M059J (cell line): ENCODE results near the gene CD151. TPM values are rescaled to one million over a fixed set of nuclear protein-coding genes. Genes with fewer than 3 reads are reported as not detected.

Experiments used
- DNase-seq: peaks from one replicate; pipeline ENCODE4 v3.0.0-alpha.2; 2012; ENCODE audit warnings: low read depth
- total RNA-seq: library from RNA; depleted of rRNA; stranded (reverse); fragments of >200 nt; shearing (Covaris generic); gene quantifications from 2 replicates; pipeline ENCODE4 v1.2.3, GENCODE V29; 2014; rRNA removed

CD151 gene
- total RNA-seq, 1 experiment from 2014 or later, result 642 TPM

GRCh38 chr11:871472-871871 is 38.7 kb downstream of the CD151 start:
- DNase-seq, result no peak

DNA sequence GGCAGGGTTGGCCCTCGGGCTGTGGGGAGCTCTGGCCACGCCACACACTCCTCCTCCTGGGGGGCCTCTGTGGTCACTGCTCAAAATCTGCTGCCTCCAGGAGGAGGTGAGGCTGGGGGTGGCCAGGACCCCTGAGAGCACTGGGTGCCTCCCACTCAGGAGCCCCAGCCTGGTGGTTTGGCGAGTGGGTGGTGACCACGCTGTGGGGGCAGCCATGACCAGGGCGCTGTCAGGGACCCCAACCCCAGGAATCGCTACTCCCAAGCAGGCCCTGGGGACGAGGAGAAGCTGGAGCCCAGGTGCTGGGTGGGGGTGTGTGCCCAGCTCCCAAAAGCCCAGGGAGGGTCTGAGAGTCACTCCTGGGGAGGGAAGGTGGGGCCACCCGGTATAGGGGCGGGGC is 40.0 kb downstream of the CD151 start:
- no peak for DNase-seq

GRCh38 chr11:873706-874105 is 41.0 kb downstream of the CD151 start:
- DNase-seq, result no peak

DNA sequence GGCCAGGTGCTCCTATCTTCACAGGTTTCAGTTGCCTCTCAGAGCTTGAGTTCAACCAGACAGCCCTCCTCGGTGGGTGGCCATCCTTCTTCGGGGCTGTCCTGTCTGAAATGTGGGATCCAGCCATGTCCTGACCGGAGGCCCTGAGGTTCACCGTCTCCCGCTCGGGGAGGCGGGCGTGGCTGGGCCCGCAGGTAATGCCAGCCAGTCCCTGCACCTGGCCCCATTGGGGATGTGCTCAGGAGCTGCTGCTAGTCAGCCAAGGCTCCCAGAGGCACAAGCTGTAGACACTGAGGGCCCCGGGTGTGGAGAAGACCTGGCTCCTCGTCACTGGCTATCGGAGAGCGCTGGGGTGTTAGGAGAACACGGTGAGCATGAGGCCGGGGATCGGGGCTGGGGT is 42.5 kb downstream of the CD151 start:
- DNase-seq, result no peak

DNA sequence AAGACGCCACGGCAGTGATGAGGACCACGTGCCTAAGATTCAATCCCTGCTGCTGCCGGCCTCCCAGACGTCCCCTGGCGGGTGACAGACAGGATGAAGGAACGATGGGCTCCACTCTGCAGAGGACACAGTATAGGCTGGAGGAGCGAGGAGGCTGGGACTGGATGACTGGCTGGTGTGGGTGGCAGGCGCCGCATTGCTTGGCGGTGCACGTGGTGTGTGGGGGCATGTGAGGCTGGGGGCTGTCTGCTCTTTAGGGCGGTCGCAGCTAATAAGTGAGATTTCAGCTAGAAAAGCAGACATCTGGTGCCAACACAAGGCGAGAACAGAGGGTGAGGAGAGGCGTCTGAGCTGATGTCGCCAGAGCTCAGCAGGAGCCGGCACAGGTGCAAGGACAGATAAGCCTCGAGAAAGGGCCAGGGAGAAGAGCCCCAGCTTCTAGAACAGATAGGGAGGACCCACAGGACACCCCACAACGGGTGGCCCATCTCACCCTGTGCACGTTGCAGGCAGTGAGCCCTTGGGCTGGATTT is 43.1 kb downstream of the CD151 start:
- no peak for DNase-seq

GRCh38 chr11:876545-876944 is 43.8 kb downstream of the CD151 start:
- DNase-seq, result no peak

GRCh38 chr11:877565-877964 is 44.8 kb downstream of the CD151 start:
- DNase-seq, result no peak

DNA sequence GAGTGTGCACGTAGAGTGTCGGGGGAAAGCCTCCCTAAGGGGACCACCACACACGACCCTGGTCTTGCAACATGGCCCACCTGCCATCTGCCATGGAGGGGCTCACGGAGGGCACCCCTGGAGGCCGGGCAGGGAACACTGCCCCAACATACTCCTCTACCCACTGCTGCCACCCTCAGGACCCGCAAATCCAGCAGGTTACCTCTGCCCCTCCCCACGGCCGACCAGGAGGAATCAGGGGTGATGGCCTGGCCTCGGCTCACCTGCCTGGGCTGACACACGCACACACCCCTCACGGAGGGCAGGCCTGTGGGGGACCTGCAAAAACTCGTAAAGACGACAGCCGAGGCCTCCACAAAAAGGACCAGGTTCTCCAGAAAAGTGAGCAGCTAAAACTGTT is 47.7 kb downstream of the CD151 start:
- no peak for DNase-seq

DNA sequence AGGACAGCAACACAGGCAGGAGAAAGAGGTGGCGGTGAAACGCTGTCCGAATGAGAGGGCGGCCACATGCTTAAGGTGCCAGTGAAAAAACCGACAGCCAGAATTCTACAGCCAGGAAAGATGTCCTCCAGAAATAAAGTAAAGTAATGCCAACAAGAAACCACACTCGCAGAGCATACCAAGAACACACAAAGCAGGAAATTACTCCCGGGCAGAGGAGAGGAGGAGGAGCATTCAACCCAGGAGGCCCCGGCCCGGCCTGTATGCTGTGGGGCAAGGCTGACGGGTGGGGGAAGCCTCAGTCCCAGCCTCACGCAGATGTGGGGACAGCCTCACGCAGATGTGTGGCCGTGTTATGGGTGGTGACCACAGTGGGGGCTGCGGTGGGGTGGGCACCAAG is 49.8 kb downstream of the CD151 start:
- DNase-seq, result no peak

GRCh38 chr11:883527-883926 is 50.8 kb downstream of the CD151 start:
- no peak for DNase-seq

DNA sequence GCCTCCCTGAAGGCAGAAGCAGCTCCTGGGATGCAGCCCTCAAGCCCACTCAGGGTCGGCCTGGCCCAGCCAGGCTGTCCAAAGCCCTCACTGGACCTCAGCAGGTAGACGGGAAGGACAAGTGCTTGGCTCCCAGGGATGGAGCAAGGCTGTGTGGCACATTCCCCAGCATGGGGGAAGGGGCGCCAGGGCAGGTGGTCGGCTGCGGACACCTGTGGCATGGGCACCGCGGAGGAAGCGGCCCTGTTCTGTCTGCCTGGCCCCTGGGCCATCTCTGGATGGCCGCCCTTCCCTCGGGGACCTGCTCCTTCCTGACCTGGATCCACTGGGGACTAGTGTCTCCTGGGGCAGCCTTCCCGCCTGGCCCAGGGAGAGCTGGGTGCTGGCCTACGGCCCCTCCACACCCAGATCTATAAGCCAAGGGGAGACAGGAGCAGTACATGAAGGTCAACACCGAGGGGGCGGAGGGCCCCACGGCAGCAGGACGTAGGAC is 51.9 kb downstream of the CD151 start:
- no peak for DNase-seq

- no peak for DNase-seq
Observed at GRCh38 chr11:886568-886967, 53.8 kb downstream of the CD151 start.

DNA sequence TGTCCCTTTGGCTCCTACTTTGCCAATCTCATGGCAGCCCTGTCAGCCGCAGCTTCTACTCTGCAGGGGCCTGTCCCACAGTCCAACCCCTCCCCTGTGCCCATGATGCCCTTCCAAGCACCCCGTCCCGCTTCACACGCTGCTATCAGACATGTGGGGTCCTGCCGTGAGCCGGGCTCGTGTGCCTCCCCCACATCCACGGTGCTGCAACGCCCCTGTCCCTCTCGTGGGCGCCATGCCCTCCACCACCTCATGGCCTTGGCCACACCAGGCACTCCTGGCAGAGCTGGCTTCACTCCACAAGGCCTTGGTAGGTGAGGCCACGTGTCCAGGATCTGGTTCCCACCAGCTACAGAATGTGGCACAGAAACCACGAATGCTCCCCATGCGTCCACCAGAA is 54.8 kb downstream of the CD151 start:
- DNase-seq, result no peak

Other genes with a start within 250 kb of the CD151 start
- not detected in 2 replicates for gene IRF7, start 217.0 kb upstream of the CD151 start, total RNA-seq
- gene CDHR5, start 208.0 kb upstream of the CD151 start, total RNA-seq, result not detected in 2 replicates
- not detected in 2 replicates for gene SCT, start 205.8 kb upstream of the CD151 start, total RNA-seq
- not detected in 2 replicates for gene DRD4, start 195.7 kb upstream of the CD151 start, total RNA-seq
- 31.0 and 50.8 TPM in 2 replicates for gene DEAF1, start 137.7 kb upstream of the CD151 start, total RNA-seq
- 7.9 and 14.9 TPM in 2 replicates for gene TMEM80, start 137.1 kb upstream of the CD151 start, total RNA-seq
- gene EPS8L2, start 126.7 kb upstream of the CD151 start, total RNA-seq, result 4.9 and 10.6 TPM in 2 replicates
- 247 and 252 TPM in 2 replicates for gene TALDO1, start 85.5 kb upstream of the CD151 start, total RNA-seq
- gene GATD1, start 55.5 kb upstream of the CD151 start, total RNA-seq, result 22.5 and 25.6 TPM in 2 replicates
- gene CEND1, start 42.9 kb upstream of the CD151 start, total RNA-seq, result not detected in 2 replicates
- gene SLC25A22, start 34.7 kb upstream of the CD151 start, total RNA-seq, result 7.5 and 26.5 TPM in 2 replicates
- gene PIDD1, start 27.7 kb upstream of the CD151 start, total RNA-seq, result 3.3 and 8.2 TPM in 2 replicates
- 714 and 877 TPM in 2 replicates for gene RPLP2, start 23.0 kb upstream of the CD151 start, total RNA-seq
- gene PNPLA2, start 14.0 kb upstream of the CD151 start, total RNA-seq, result 27.8 and 50.0 TPM in 2 replicates
- gene CRACR2B, start 5.0 kb upstream of the CD151 start, total RNA-seq, result 2.1 and 9.6 TPM in 2 replicates
- gene POLR2L, start 9.6 kb downstream of the CD151 start, total RNA-seq, result 147 and 201 TPM in 2 replicates
- gene TSPAN4, start 9.9 kb downstream of the CD151 start, total RNA-seq, result 207 and 240 TPM in 2 replicates
- gene CHID1, start 77.9 kb downstream of the CD151 start, total RNA-seq, result 88.2 and 92.6 TPM in 2 replicates
- 40.9 and 49.3 TPM in 2 replicates for gene AP2A2, start 92.9 kb downstream of the CD151 start, total RNA-seq
- gene MUC6, start 203.8 kb downstream of the CD151 start, total RNA-seq, result not detected in 2 replicates
- gene MUC2, start 241.9 kb downstream of the CD151 start, total RNA-seq, result not detected in 2 replicates